Epidermal melanocyte (primary cell): ENCODE results near the gene MNDA.
"Not testable (repeated sequence)": the region's sequence is repeated elsewhere in the genome, so short reads cannot be mapped to it uniquely, and the experiment has no call there.

Source experiments
- DNase-seq: peaks from one replicate; pipeline ENCODE4 v3.0.0; 2011; ENCODE audit warnings: low spot score; ENCODE audit not compliant: insufficient read length

The MNDA gene

GRCh38 chr1:158838660-158839059, 7.5 kb downstream of the MNDA start:
- no peak for DNase-seq

- DNase-seq = no peak
Measured at GRCh38 chr1:158839566-158839965, 8.4 kb downstream of the MNDA start.

DNA sequence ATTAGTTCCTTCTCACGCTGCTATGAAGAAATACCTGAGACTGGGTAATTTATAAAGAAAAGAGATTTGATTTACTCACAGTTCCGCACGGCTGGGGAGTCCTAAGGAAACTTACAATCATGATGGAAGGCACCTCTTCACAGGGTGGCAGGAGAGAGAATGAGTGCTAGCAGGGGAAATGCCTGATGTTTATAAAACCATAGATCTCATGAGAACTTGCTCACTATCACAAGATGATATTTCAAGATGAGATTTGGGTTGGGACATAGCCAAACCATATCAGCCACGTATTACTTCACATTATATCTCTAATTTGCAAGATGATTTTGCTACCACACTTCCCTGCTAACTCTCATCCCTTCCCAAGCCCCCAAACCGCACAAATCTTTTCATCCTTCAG, 9.1 kb downstream of the MNDA start:
- no peak for DNase-seq

DNA sequence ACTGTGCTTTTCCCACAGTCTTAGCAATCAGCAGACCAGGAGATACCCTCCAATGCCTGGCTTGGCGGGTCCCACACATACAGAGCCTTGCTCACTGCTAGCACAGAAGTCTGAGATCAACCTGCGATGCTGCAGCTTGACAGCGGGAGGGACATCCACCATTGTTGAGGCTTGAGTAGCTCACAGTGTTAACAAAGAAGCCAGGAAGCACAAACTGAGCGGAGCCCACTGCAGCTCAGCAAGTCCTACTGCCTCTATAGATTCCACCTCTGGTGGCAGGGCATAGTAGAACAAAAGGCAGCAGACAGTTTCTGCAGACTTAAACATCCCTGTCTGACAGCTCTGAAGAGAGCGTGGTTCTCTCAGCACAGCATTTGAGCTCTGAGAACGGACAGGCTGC, 33.4 kb downstream of the MNDA start:
- no peak for DNase-seq

DNA sequence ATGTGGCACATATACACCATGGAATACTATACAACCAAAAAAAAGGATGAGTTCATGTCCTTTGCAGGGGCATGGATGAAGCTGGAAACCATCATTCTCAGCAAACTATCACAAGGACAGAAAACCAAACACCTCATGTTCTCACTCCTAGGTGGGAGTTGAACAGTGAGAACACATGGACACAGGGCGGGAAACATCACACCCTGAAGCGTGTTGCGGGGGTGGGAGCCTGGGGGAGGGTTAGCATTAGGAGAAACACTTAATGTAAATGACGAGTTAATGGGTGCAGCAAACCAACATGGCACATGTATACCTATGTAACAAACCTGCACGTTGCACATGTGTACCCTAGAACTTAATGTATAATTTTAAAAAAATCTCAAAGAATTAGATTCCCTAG, 39.3 kb downstream of the MNDA start:
- DNase-seq = not testable (repeated sequence)

- DNase-seq = no peak
Measured at GRCh38 chr1:158873141-158873540, 42.0 kb downstream of the MNDA start.

- DNase-seq = no peak
Measured at GRCh38 chr1:158893654-158894053, 62.5 kb downstream of the MNDA start.

DNA sequence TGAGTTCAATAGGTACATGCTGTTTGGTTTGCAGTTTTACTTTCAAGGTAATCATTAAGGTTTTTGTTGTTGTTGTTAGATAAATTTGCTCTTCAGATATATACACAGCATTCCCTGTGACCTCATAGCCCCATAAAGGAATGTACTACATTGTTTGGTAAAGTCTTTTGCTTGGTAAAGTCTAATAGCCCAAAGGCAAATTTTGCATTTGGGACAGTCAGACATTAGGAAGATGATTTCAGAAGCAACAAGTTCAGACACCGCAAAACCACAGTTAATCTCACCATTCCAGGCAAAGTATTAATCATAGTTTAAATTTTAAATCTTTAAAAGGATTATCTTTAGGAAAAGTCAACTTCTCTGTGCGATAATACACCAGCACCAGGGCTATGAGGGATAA, 67.6 kb downstream of the MNDA start:
- no peak for DNase-seq
